GM12873 (cell line): ENCODE results near the gene MYT1.

ENCODE experiments used
- CTCF ChIP-seq: IDR thresholded peaks from 2 replicates; pipeline ENCODE4 v1.5.1; 2012; ENCODE audit warnings: low read depth, mild to moderate bottlenecking, moderate library complexity, low read length, control low read depth; ENCODE audit not compliant: insufficient read depth; ENCODE audit errors: missing control alignments

MYT1 gene

GRCh38 chr20:64155258-64156135 is 8.8 kb upstream of the MYT1 start:
- no peak for TF ChIP-seq CTCF

GRCh38 chr20:64156136-64156885 is 7.9 kb upstream of the MYT1 start:
- TF ChIP-seq CTCF: no peak

- no peak for TF ChIP-seq CTCF
Measured at GRCh38 chr20:64156886-64157875, 7.1 kb upstream of the MYT1 start.

GRCh38 chr20:64157878-64158277 is 6.4 kb upstream of the MYT1 start:
- TF ChIP-seq CTCF: no peak

GRCh38 chr20:64158346-64159285 is 5.6 kb upstream of the MYT1 start:
- TF ChIP-seq CTCF: no peak

GRCh38 chr20:64159286-64159680 is 5.0 kb upstream of the MYT1 start:
- TF ChIP-seq CTCF: no peak
